Adrenal gland (tissue), 12 donors: ENCODE results near the gene TTLL10. TPM values are rescaled to one million over a fixed set of nuclear protein-coding genes. Genes with fewer than 3 reads are reported as not detected.

Source experiments
- DNase-seq, 7 donors: peaks; one replicate each; pipeline ENCODE4 v3.0.0-alpha.2; 2019 to 2020
- H3K27ac ChIP-seq, 5 donors: fragments of 200-600 bp; sonication (generic) in 4 of 5; 1 replicate in 3 of 5; 2 replicates in 2 of 5; pipeline versions ENCODE4 v1.5.1 to v1.8.0; 2016 to 2020; ENCODE audit warnings: mild to moderate bottlenecking in 1 of 5
- H3K27me3 ChIP-seq: fragments of 200-600 bp; 2 replicates; pipeline ENCODE4 v1.8.0; 2021
- H3K36me3 ChIP-seq, 2 donors: fragments of 200-600 bp; replicated peaks in 1 of 2; 1 replicate in 1 of 2; 2 replicates in 1 of 2; pipeline versions ENCODE4 v1.5.1 to v1.8.0; 2018 to 2022
- H3K4me1 ChIP-seq, 2 donors: fragments of 200-600 bp; replicated peaks in 1 of 2; 1 replicate in 1 of 2; 2 replicates in 1 of 2; pipeline versions ENCODE4 v1.5.1 to v1.8.0; 2018 to 2021
- H3K4me3 ChIP-seq, 4 donors: fragments of 200-600 bp; sonication (generic) in 3 of 4; one replicate each; pipeline ENCODE4 v1.5.1; 2016 to 2018
- H3K9me3 ChIP-seq, 3 donors: fragments of 200-600 bp; sonication (generic) in 1 of 3; replicated peaks in 1 of 3; 1 replicate in 2 of 3; 2 replicates in 1 of 3; pipeline versions ENCODE4 v1.5.1 to v1.8.0; 2016 to 2021
- CTCF ChIP-seq, 6 experiments: fragments of 450-650 bp in 4 of 6; fragments of 200-600 bp in 2 of 6; sonication (generic) in 1 of 6; IDR thresholded peaks; 1 replicate in 5 of 6; 2 replicates in 1 of 6; pipeline versions ENCODE4 v1.5.1 to v1.8.0; 2016 to 2021; ENCODE audit warnings: antibody characterized with exemption in 6 of 6, mild to moderate bottlenecking in 2 of 6, moderate library complexity in 1 of 6
- POLR2A ChIP-seq, 2 donors: fragments of 450-650 bp; IDR thresholded peaks; one replicate each; pipeline ENCODE4 v1.6.1; 2017; ENCODE audit warnings: antibody characterized with exemption in 2 of 2, mild to moderate bottlenecking in 2 of 2, moderate library complexity in 1 of 2
- WGBS, 4 donors: extraction: QIAGEN DNeasy Blood & Tissue Kit in 2 of 4; methylation state at CpG; one replicate each; pipeline versions ENCODE4 v1.1.5 to v1.1.7; 2013 to 2017; 5-methylcytosine and 5-hydroxymethylcytosine counted together
- intact Hi-C, 2 donors: fragments of 100-400 bp; cut with DNase I; formaldehyde crosslinking; loops; one replicate each; pipeline versions ENCODE4 v1.14.1 to v1.15.0; 2022 to 2023
- polyA plus RNA-seq, 3 donors: library from polyadenylated mRNA; stranded (reverse); fragments of 200-250 nt in 2 of 3; fragments of 350-450 nt in 1 of 3; fragmentation: Illumina TruSeq in 1 of 3; extraction: RNeasy Lipid Tissue Mini Kit (QIAGEN cat#74804) in 1 of 3; gene quantifications; one replicate each; pipeline ENCODE4 v1.2.3, GENCODE V29; 2013 to 2014
- total RNA-seq, 9 donors: library from RNA; depleted of rRNA in 4 of 9; stranded (reverse); fragments of >200 nt in 4 of 9; fragments of 120-200 nt in 1 of 9; fragmentation: NEBNext Ultra II Directional in 1 of 9; extraction: Animal tissue kit (Norgen Biotek cat#: 25700) in 1 of 9; gene quantifications; one replicate each; pipeline versions ENCODE4 v1.1.0 to v1.2.4, GENCODE V29; 2013 to 2023
- donor health status: healthy with polysubstance abuse.
- donor health status: Bipolar disorder and iron deficiency.
- donor health status: DM: yes; HTN: yes; CAD: no.
- donor health status: DM: no; HTN: no; CAD: no.
- donor health status: DM: no; HTN: no; CAD: no.
- donor health status: DM: yes; HTN: yes; CAD: no.

TTLL10 gene
- total and polyA plus RNA-seq, 12 donors = 0.32 to 0.44 TPM; not detected in 10

- DNase-seq = no peak
- peak within 1 kb of the TSS in 1 of 4 donors; percentile 23 for H3K4me3 ChIP-seq
- H3K4me1 ChIP-seq = peaks cover 0 to under 1% of the 10 kb centered on the region in 2 donors
- H3K9me3 ChIP-seq = no peaks in the 10 kb centered on the region
- TF ChIP-seq POLR2A (IDR thresholded peaks at IDR 0.05) (no peak), CTCF (IDR thresholded peaks at IDR 0.05) (no peak)
- H3K27me3 ChIP-seq = no peaks in the 10 kb centered on the region
- H3K27ac ChIP-seq = peak within 1 kb of the TSS in 1 of 5 donors; percentile 29
- intact Hi-C loops = loop anchor here in 1 of 2 donors (5.0 kb wide), 1 partner anchor 81 kb away; no protein-coding TSS in a partner anchor
- 47 to 76% (median 53%) methylated on average over 17 to 56 of the region's 56 CpGs for WGBS, 4 donors
- H3K36me3 ChIP-seq = peaks cover 0 to 21% of the 10 kb centered on the region in 2 donors
These were observed 39.9 kb downstream of the TTLL10 start, which contains the start of gene TNFRSF4 for GRCh38 chr1:1213345-1214265. Gene TNFRSF4 (minus strand): TSS chr1:1214153. CDS start chr1:1214127, 26 bp downstream.

- no peak for TF ChIP-seq POLR2A (IDR thresholded peaks at IDR 0.05)
- no peak for TF ChIP-seq CTCF (IDR thresholded peaks at IDR 0.05)
- WGBS, 4 donors = 49 to 88% (median 55%) methylated on average over 1 to 11 of the region's 11 CpGs
- H3K27me3 ChIP-seq = no peaks in the 10 kb centered on the region
- H3K27ac ChIP-seq = no peak overlapping the region
- no peak for DNase-seq
- intact Hi-C loops = no loop called here
- H3K4me3 ChIP-seq = no peak overlapping the region
- H3K36me3 ChIP-seq = peaks cover 0 to 28% of the 10 kb centered on the region in 2 donors
- no peaks in the 10 kb centered on the region for H3K4me1 ChIP-seq
- no peaks in the 10 kb centered on the region for H3K9me3 ChIP-seq
These were observed 41.5 kb downstream of the TTLL10 start for GRCh38 chr1:1215080-1215676.

- Histone ChIP-seq H3K36me3 (peaks cover 0 to 37% of the 10 kb centered on the region in 2 donors), H3K27me3 (no peaks in the 10 kb centered on the region), H3K9me3 (no peaks in the 10 kb centered on the region), H3K4me3 (no peak overlapping the region), H3K27ac (no peak overlapping the region), H3K4me1 (peaks cover 3 to 5% of the 10 kb centered on the region in 2 donors)
- intact Hi-C loops = no loop called here
- 82 to 100% (median 92%) methylated on average over 1 to 21 of the region's 21 CpGs for WGBS, 4 donors
- TF ChIP-seq CTCF (IDR thresholded peaks at IDR 0.05) (no peak), POLR2A (IDR thresholded peaks at IDR 0.05) (no peak)
- DNase-seq = no peak
These were observed 42.4 kb downstream of the TTLL10 start for GRCh38 chr1:1215881-1216605.
